ENCODE results near the gene GPR160.

GRCh38 chr3:170083343-170083742 is 45.5 kb downstream of the GPR160 start:
- TF ChIP-seq ZNF274 (IDR thresholded peaks at IDR 0.05; ENCODE audit: low read depth, low read length) (no peak), YY1 (IDR thresholded peaks at IDR 0.05; ENCODE audit: insufficient read depth, insufficient read length) (no peak)

Measured in NT2/D1 (cell line).